Brain microvascular endothelial cell (primary cell): ENCODE results near the gene SLC49A4.

Experiments used
- DNase-seq: peaks from one replicate; pipeline ENCODE4 v3.0.0-alpha.2; 2020
- H3K27ac ChIP-seq: fragments of 250-450 bp; sonication (Bioruptor Pico); 2 replicates; pipeline ENCODE4 v1.5.1; 2020; ENCODE audit warnings: mild to moderate bottlenecking, moderate library complexity
- H3K27me3 ChIP-seq: fragments of 250-450 bp; sonication (Bioruptor Pico); replicated peaks from 2 replicates; pipeline ENCODE4 v1.5.1; 2020; ENCODE audit warnings: mild to moderate bottlenecking
- H3K36me3 ChIP-seq: fragments of 250-450 bp; sonication (Bioruptor Pico); replicated peaks from 2 replicates; pipeline ENCODE4 v1.5.1; 2020; ENCODE audit warnings: mild to moderate bottlenecking
- H3K4me3 ChIP-seq: 2 replicates; pipeline ENCODE4 v1.5.1; 2011; ENCODE audit warnings: low read depth, mild to moderate bottlenecking, control low read depth, low read length, moderate library complexity
- in situ Hi-C: cut with HindIII; loops from 2 replicates; pipeline ENCODE4 v1.10.0; 2017; ENCODE audit warnings: low sequenced_read_pairs, low pct_ligation_motif_present
- TF ChIP-seq, protein P1 (sequence below): IDR thresholded peaks from 2 replicates; pipeline ENCODE4 v1.5.1; 2011; ENCODE audit warnings: low read depth, mild to moderate bottlenecking, moderate library complexity, low read length, control low read depth, inconsistent platforms; ENCODE audit errors: missing control alignments

The SLC49A4 gene

DNA sequence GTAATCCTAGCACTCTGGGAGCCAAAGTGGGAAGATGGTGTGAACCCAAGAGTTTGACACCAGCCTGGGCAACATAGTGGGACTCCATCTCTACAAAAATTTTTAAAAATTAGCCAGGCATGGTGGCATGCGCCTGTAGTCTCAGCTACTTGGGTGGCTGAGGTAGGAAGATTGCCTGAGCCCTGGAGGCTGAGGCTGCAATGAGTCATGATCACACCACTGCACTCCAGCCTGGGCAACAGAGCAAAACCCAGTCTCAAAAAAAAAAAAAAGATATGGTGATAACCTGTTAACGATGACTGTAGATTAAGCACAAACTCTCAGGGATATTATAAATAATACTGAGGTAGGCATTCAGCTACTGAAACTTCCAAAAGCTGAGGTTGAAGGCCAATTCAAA, 107.5 kb downstream of the SLC49A4 start:
- DNase-seq: peak; percentile 4
- no peak overlapping the region for H3K27ac ChIP-seq
- H3K27me3 ChIP-seq: no peaks in the 10 kb centered on the region
- in situ Hi-C loops: no loop called here
- no peak overlapping the region for H3K4me3 ChIP-seq
- H3K36me3 ChIP-seq: no peaks in the 10 kb centered on the region
- TF ChIP-seq, protein P1, sequence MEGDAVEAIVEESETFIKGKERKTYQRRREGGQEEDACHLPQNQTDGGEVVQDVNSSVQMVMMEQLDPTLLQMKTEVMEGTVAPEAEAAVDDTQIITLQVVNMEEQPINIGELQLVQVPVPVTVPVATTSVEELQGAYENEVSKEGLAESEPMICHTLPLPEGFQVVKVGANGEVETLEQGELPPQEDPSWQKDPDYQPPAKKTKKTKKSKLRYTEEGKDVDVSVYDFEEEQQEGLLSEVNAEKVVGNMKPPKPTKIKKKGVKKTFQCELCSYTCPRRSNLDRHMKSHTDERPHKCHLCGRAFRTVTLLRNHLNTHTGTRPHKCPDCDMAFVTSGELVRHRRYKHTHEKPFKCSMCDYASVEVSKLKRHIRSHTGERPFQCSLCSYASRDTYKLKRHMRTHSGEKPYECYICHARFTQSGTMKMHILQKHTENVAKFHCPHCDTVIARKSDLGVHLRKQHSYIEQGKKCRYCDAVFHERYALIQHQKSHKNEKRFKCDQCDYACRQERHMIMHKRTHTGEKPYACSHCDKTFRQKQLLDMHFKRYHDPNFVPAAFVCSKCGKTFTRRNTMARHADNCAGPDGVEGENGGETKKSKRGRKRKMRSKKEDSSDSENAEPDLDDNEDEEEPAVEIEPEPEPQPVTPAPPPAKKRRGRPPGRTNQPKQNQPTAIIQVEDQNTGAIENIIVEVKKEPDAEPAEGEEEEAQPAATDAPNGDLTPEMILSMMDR: no peak

DNA sequence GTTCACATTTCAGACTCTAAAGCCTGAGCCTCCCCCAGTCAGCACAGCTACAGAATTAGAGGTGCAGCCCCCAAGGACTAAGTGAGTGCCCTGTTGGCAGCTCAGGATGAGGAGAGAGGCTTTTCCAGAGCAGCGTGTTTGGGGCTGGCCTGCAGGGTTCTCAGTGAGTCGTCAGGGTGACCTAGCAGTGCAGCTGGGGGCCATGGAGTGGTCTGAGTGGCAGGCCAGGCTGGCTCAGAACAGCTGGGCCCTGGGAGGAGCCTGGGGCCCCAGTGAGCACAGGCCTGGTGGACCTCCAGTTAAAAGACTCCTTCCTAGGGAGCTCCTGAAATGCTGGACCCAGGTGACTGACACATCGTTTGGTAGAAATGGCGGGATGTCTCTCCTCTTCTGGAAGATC, 108.3 kb downstream of the SLC49A4 start:
- H3K27ac ChIP-seq: no peak overlapping the region
- H3K4me3 ChIP-seq: no peak overlapping the region
- no peaks in the 10 kb centered on the region for H3K27me3 ChIP-seq
- TF ChIP-seq, protein P1: no peak
- no peak for DNase-seq
- H3K36me3 ChIP-seq: no peaks in the 10 kb centered on the region
- in situ Hi-C loops: no loop called here

DNA sequence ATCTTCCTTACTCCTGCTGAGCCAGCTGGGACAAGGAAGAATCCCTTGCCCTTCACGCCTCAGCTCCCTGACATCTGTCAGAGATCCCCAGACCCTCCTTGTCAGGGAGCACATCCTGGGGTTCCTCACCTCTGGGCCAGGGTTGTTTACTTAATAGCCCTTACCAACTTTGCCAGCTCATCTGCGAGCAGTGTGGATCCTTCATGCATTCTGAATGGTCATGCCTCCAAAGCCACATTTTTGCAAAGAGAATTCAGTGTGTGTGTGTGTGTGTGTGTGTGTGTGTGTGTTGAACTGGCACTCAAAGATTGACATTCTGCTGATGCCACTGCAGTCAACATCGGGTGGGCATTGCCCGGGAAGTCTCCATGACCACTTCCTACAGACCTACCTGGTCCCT, 112.6 kb downstream of the SLC49A4 start:
- in situ Hi-C loops: no loop called here

DNA sequence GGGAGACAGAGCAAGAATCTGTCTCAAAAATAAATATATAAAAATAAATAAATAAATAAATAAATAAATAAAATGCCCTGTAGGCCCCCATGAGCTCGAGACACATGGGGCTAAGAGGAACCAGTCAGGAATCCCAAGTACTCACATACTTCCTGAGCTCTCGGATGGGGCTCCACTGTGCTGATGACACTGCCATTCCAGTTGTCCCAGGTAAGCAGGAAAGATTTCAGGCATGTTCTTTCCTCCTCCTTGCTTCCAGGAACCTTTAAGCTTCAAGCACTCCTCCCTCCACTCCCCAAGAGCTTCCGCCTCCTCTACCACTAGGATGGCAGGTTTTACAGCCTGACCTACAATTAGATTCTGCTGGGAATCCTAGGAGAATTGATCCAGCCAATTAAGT, 113.4 kb downstream of the SLC49A4 start:
- Histone ChIP-seq H3K4me3 (no peak overlapping the region), H3K27me3 (no peaks in the 10 kb centered on the region), H3K27ac (no peak overlapping the region), H3K36me3 (no peaks in the 10 kb centered on the region)
- in situ Hi-C loops: no loop called here
- no peak for DNase-seq
- TF ChIP-seq, protein P1: no peak

More for the DNA sequence above, 112.6 kb downstream of the SLC49A4 start:
- Histone ChIP-seq H3K27me3 (no peaks in the 10 kb centered on the region), H3K4me3 (no peak overlapping the region), H3K27ac (no peak overlapping the region), H3K36me3 (no peaks in the 10 kb centered on the region)
- DNase-seq: no peak
- TF ChIP-seq, protein P1: no peak

DNA sequence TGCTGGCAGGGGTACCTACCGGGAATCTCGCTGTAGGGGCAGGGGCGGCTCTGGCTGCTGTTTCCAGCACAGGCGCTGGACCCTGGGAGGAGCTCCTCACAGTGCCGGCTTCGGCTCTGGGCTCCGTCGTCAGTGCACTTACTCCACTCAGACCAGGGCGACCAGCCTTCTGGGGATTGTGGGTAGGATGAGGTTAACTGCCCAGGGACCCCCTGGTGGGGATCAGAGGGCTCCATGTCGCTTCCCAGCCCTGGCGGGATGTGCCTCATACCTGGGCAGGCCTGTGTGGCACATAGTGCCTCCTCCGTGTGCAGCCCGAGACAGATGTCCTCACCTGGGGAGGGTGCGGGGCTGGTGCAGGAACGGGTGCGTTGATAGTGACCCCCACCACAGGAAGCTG, 117.0 kb downstream of the SLC49A4 start:
- Histone ChIP-seq H3K36me3 (no peaks in the 10 kb centered on the region), H3K27me3 (peaks cover under 1% of the 10 kb centered on the region), H3K4me3 (no peak overlapping the region), H3K27ac (no peak overlapping the region)
- DNase-seq: no peak
- in situ Hi-C loops: no loop called here
- TF ChIP-seq, protein P1: no peak

DNA sequence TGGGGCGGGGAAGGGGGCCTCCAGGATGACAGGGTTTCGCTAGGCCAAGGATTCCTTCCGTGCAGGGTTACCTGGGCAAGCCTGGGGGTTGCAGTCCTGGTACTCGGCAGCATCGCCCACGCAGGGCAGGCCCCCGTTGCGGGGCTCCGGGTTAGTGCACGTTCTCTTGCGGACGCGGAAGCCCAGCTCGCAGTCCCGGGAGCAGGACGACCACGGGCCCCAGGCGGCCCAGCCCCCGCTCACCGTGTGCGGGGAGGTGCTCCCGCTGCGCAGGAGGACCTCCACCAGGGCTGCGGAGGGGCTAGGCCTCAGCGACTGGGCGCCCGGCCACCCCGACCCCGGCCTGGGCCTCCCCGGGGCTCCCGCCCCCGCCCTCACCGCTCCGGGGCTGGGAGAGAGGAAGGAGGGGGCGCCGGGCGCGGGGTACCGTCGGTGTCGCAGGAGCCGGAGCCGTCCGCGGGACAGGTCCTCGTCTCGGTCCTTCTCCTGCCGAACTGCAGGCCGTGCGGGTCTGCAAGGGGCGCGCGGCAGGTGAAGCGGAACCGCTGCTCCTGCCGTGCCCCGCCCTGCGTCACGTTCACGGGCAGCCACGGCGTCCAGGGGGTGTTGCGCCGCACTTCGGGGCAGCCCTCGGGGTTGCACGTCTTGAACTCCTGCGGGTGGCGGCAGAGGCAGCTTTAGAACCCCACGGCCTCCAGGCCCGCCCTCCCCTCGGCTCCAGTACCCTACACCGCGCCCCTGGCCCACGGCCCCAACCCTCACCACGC, 118.1 kb downstream of the SLC49A4 start:
- Histone ChIP-seq H3K4me3 (no peak overlapping the region), H3K27me3 (peaks cover 2% of the 10 kb centered on the region)
- in situ Hi-C loops: no loop called here

More for the DNA sequence above, 118.1 kb downstream of the SLC49A4 start:
- Histone ChIP-seq H3K27ac (no peak overlapping the region), H3K36me3 (no peaks in the 10 kb centered on the region)
- no peak for DNase-seq
- TF ChIP-seq, protein P1: no peak
